ENCODE results near the gene GNB1L. TPM values are rescaled to one million over a fixed set of nuclear protein-coding genes. Genes with fewer than 3 reads are reported as not detected.

GNB1L gene
- polyA plus RNA-seq, 3 donors: 3.4 to 6.0 (median 4.8) TPM

DNA sequence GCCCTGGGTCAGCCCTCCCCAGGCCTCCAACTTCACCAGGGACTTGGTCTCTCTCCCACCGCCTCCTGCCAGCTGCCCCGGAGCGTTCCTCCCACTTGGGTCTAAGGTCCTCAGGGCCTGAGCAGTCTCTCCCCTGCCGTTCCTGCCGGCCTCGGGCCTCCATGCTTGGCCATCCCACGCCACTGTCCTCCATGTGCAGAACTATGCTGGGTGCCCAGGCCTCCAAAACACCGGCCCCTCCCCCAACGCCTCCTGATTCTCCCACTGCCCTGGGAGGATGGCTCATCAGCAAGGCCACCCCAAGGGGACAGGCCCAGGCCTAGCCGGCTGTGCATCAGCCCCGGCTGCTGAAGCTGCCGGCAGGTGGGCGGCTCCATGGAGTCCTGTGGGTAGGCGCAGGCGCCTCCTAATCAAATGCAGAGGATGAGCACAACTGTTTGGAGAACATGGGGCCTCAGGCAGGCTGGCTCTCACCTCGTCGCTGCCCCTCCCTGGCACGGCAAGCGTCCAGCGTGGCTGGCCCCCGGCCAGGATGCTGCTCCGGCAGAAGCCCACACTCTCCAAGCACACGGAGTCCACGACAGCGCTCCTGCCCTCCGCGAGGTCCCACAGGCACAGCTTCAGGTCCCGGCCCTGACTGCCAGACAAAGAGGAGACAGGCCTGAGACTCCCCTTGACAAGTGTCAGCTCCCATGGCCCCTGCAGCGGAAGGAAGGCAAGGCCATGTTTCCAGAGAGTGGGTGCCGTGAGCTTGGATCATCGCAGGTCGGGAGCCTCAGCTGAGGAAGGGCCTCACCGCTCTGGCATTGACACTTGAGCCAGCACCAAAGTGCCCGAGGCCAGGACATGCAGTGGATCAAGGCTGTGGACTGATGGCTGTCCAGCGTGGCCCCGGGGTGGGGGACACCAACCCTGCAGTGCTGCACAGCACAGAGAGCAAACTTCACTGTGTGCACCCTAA, 42.6 kb downstream of the GNB1L start:
- Mint-ChIP-seq H3K4me1 (no peaks in the 10 kb centered on the region), H3K4me3 (no peak overlapping the region), H3K27ac (peak overlapping the region in 1 of 7 donors; percentile 37), H3K9me3 (peaks cover 0 to 1% (median 0%) of the 10 kb centered on the region in 7 donors), H3K27me3 (ENCODE audit: low read depth in 3 of 3) (peaks cover 0 to 4% (median 2%) of the 10 kb centered on the region in 3 donors), H3K36me3 (no peaks in the 10 kb centered on the region)
- no peaks in the 10 kb centered on the region for H4K20me1 ChIP-seq (ENCODE audit: insufficient read depth, low read length)
- H3K27me3 ChIP-seq (ENCODE audit: control insufficient read depth in 2 of 2, insufficient read depth in 2 of 2, low read length in 2 of 2): no peaks in the 10 kb centered on the region
- H3K4me2 ChIP-seq (replicated peaks; ENCODE audit: extremely low read depth, low read length, poor library complexity, severe bottlenecking): no peak overlapping the region
- 97% methylated on average over 36 of the region's 36 CpGs for WGBS (ENCODE audit: insufficient coverage)
- H3K9ac ChIP-seq (ENCODE audit: insufficient read depth, low read length, poor library complexity, severe bottlenecking): no peak overlapping the region
- no peaks in the 10 kb centered on the region for H3K36me3 ChIP-seq (replicated peaks in 1 of 2; ENCODE audit: control insufficient read depth in 1 of 2, insufficient read depth in 2 of 2, low read length in 2 of 2)
- TF ChIP-seq, protein P1, sequence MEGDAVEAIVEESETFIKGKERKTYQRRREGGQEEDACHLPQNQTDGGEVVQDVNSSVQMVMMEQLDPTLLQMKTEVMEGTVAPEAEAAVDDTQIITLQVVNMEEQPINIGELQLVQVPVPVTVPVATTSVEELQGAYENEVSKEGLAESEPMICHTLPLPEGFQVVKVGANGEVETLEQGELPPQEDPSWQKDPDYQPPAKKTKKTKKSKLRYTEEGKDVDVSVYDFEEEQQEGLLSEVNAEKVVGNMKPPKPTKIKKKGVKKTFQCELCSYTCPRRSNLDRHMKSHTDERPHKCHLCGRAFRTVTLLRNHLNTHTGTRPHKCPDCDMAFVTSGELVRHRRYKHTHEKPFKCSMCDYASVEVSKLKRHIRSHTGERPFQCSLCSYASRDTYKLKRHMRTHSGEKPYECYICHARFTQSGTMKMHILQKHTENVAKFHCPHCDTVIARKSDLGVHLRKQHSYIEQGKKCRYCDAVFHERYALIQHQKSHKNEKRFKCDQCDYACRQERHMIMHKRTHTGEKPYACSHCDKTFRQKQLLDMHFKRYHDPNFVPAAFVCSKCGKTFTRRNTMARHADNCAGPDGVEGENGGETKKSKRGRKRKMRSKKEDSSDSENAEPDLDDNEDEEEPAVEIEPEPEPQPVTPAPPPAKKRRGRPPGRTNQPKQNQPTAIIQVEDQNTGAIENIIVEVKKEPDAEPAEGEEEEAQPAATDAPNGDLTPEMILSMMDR (IDR thresholded peaks at IDR 0.05): no peak
- H3K27ac ChIP-seq (ENCODE audit: low read depth in 1 of 2, low read length in 2 of 2): no peak overlapping the region
- no peaks in the 10 kb centered on the region for H3K79me2 ChIP-seq (ENCODE audit: insufficient read depth, low read length)
- no peaks in the 10 kb centered on the region for H3K9me3 ChIP-seq (replicated peaks in 1 of 2; ENCODE audit: control insufficient read depth in 1 of 2, insufficient read depth in 1 of 2, low read length in 2 of 2)
- no peaks in the 10 kb centered on the region for H3K4me1 ChIP-seq (ENCODE audit: control insufficient read depth in 1 of 2, insufficient read depth in 2 of 2, low read length in 2 of 2)
- no peak overlapping the region for H3K4me3 ChIP-seq (replicated peaks in 1 of 3; ENCODE audit: low read depth in 2 of 3, low read length in 3 of 3)
- intact Hi-C loops (cut with micrococcal nuclease): no loop called here
- H2AFZ ChIP-seq (ENCODE audit: insufficient read depth, low read depth, low read length, poor library complexity, severe bottlenecking): no peak overlapping the region
- DNase-seq: no peak

DNA sequence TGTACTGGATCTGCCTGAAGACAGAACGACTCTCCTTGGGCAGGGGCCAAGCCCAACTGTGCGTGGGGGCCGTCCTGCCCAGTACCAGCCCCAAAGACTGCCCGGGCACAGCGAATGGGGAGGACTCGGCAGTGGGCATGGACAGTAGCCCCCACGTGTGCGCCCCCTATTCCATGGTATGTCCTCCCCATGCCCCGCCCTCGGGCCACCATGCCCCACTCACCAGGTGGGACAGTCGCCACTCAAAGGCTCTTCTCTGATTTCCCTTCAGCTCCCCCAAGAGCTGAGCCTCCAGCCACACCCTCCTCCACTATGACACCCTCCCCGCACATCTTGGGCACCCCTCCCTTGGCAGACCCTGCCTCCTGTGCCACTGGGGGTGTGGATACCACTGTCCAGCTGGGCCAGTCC, 43.5 kb downstream of the GNB1L start:
- Histone ChIP-seq H3K4me3 (replicated peaks in 1 of 3; ENCODE audit: low read depth in 2 of 3, low read length in 3 of 3) (no peak overlapping the region), H3K9me3 (replicated peaks in 1 of 2; ENCODE audit: control insufficient read depth in 1 of 2, insufficient read depth in 1 of 2, low read length in 2 of 2) (no peaks in the 10 kb centered on the region), H3K27ac (ENCODE audit: low read depth in 1 of 2, low read length in 2 of 2) (no peak overlapping the region), H3K9ac (ENCODE audit: insufficient read depth, low read length, poor library complexity, severe bottlenecking) (no peak overlapping the region), H4K20me1 (ENCODE audit: insufficient read depth, low read length) (no peaks in the 10 kb centered on the region), H3K36me3 (replicated peaks in 1 of 2; ENCODE audit: control insufficient read depth in 1 of 2, insufficient read depth in 2 of 2, low read length in 2 of 2) (no peaks in the 10 kb centered on the region), H2AFZ (ENCODE audit: insufficient read depth, low read depth, low read length, poor library complexity, severe bottlenecking) (no peak overlapping the region), H3K4me1 (ENCODE audit: control insufficient read depth in 1 of 2, insufficient read depth in 2 of 2, low read length in 2 of 2) (no peaks in the 10 kb centered on the region), H3K79me2 (ENCODE audit: insufficient read depth, low read length) (no peaks in the 10 kb centered on the region), H3K27me3 (ENCODE audit: control insufficient read depth in 2 of 2, insufficient read depth in 2 of 2, low read length in 2 of 2) (no peaks in the 10 kb centered on the region), H3K4me2 (replicated peaks; ENCODE audit: extremely low read depth, low read length, poor library complexity, severe bottlenecking) (no peak overlapping the region)
- WGBS (ENCODE audit: insufficient coverage): 97% methylated on average over 12 of the region's 12 CpGs
- Mint-ChIP-seq H3K27me3 (ENCODE audit: low read depth in 3 of 3) (peaks cover 0 to 4% (median 2%) of the 10 kb centered on the region in 3 donors), H3K4me1 (no peaks in the 10 kb centered on the region), H3K36me3 (no peaks in the 10 kb centered on the region), H3K27ac (no peak overlapping the region), H3K9me3 (peaks cover 0 to 4% (median 0%) of the 10 kb centered on the region in 7 donors), H3K4me3 (no peak overlapping the region)
- DNase-seq: no peak
- TF ChIP-seq, protein P1 (IDR thresholded peaks at IDR 0.05): no peak
- intact Hi-C loops (cut with micrococcal nuclease): no loop called here
